DOHH2 (cell line): ENCODE results near the gene LGALS3.

Experiments used
- H3F3A ChIP-seq: fragments of 200-600 bp; sonication (generic), shearing (Covaris generic); 2 replicates; pipeline ENCODE4 v1.6.0; 2016; ENCODE audit warnings: antibody characterized with exemption, mild to moderate bottlenecking; ENCODE audit not compliant: control insufficient read depth, insufficient read depth
- H3K27ac ChIP-seq: fragments of 200-600 bp; sonication (generic); 2 replicates; pipeline ENCODE4 v1.5.1; 2014; ENCODE audit warnings: low read depth, mild to moderate bottlenecking, low read length, moderate library complexity
- H3K27me3 ChIP-seq: fragments of 200-600 bp; sonication (generic); 2 replicates; pipeline ENCODE4 v1.6.1; 2014; ENCODE audit warnings: mild to moderate bottlenecking, low read length, mixed read lengths; ENCODE audit not compliant: control insufficient read depth
- H3K36me3 ChIP-seq: fragments of 200-600 bp; sonication (generic); 2 replicates; pipeline ENCODE4 v1.6.1; 2014; ENCODE audit warnings: mild to moderate bottlenecking, low read length, moderate library complexity, mixed read lengths; ENCODE audit not compliant: control insufficient read depth
- H3K4me1 ChIP-seq: fragments of 200-600 bp; sonication (generic); 2 replicates; pipeline ENCODE4 v1.6.1; 2014; ENCODE audit warnings: mild to moderate bottlenecking, low read length, mixed read lengths; ENCODE audit not compliant: control insufficient read depth
- H3K4me2 ChIP-seq: fragments of 200-600 bp; sonication (generic); 2 replicates; pipeline ENCODE4 v1.6.0; 2014; ENCODE audit warnings: mild to moderate bottlenecking, low read length, moderate library complexity
- H3K4me3 ChIP-seq: fragments of 200-600 bp; sonication (generic); 2 replicates; pipeline ENCODE4 v1.5.1; 2014; ENCODE audit warnings: mild to moderate bottlenecking, low read length, mixed read lengths
- H3K79me2 ChIP-seq: fragments of 200-600 bp; sonication (generic); 2 replicates; pipeline ENCODE4 v1.6.1; 2014; ENCODE audit warnings: mild to moderate bottlenecking, low read length, mixed read lengths; ENCODE audit not compliant: control insufficient read depth
- H3K9me2 ChIP-seq: fragments of 200-600 bp; sonication (generic); replicated peaks from 2 replicates; pipeline ENCODE4 v1.6.1; 2014; ENCODE audit warnings: mild to moderate bottlenecking, low read length, mixed read lengths; ENCODE audit not compliant: control insufficient read depth
- H3K9me3 ChIP-seq: fragments of 200-600 bp; sonication (generic); 2 replicates; pipeline ENCODE4 v1.6.1; 2014; ENCODE audit warnings: antibody characterized with exemption, low read length, mixed read lengths; ENCODE audit not compliant: control insufficient read depth, insufficient read depth
- H4K20me1 ChIP-seq: fragments of 200-600 bp; sonication (generic); 2 replicates; pipeline ENCODE4 v1.6.0; 2014; ENCODE audit warnings: low read depth, mild to moderate bottlenecking, antibody characterized with exemption, low read length, moderate library complexity; ENCODE audit not compliant: control insufficient read depth, insufficient read depth
- CTCF ChIP-seq: fragments of 200-600 bp; sonication (generic); IDR thresholded peaks from one replicate; pipeline ENCODE4 v1.5.1; 2014; ENCODE audit warnings: antibody characterized with exemption, mild to moderate bottlenecking, low read depth, low read length; ENCODE audit not compliant: poor library complexity, severe bottlenecking
- EZH2phosphoT487 ChIP-seq: fragments of 200-600 bp; sonication (generic); IDR thresholded peaks from 2 replicates; pipeline ENCODE4 v1.6.1; 2017; ENCODE audit warnings: borderline replicate concordance, mild to moderate bottlenecking, antibody characterized with exemption, low read length, moderate library complexity, mixed read lengths

Gene LGALS3

GRCh38 chr14:55160989-55161388 is 31.9 kb downstream of the LGALS3 start:
- Histone ChIP-seq H3K9me3 (no peaks in the 10 kb centered on the region), H3K79me2 (no peaks in the 10 kb centered on the region), H3K4me1 (no peaks in the 10 kb centered on the region), H3K4me2 (no peak overlapping the region), H3K27me3 (no peaks in the 10 kb centered on the region), H3K4me3 (no peak overlapping the region), H4K20me1 (no peaks in the 10 kb centered on the region), H3K27ac (no peak overlapping the region), H3K36me3 (peaks cover 75% of the 10 kb centered on the region), H3F3A (peaks cover 2% of the 10 kb centered on the region; the same call in 1 of the 2 replicates), H3K9me2 (no peaks in the 10 kb centered on the region)
- TF ChIP-seq CTCF (peak; percentile 44), EZH2phosphoT487 (no peak)

- Histone ChIP-seq H3K4me3 (no peak overlapping the region), H3K36me3 (peaks cover 59% of the 10 kb centered on the region), H3K27ac (no peak overlapping the region), H3K27me3 (no peaks in the 10 kb centered on the region), H3K4me2 (no peak overlapping the region), H3K79me2 (no peaks in the 10 kb centered on the region), H3K9me3 (no peaks in the 10 kb centered on the region), H3K4me1 (no peaks in the 10 kb centered on the region), H3K9me2 (no peaks in the 10 kb centered on the region), H4K20me1 (no peaks in the 10 kb centered on the region), H3F3A (no peaks in the 10 kb centered on the region)
- no peak for TF ChIP-seq EZH2phosphoT487
Observed at GRCh38 chr14:55170526-55170925, 41.5 kb downstream of the LGALS3 start.

GRCh38 chr14:55180006-55180405 is 51.0 kb downstream of the LGALS3 start:
- H3K4me2 ChIP-seq = no peak overlapping the region
- H3K27ac ChIP-seq = no peak overlapping the region
- no peaks in the 10 kb centered on the region for H3K27me3 ChIP-seq
- H3K9me2 ChIP-seq = no peaks in the 10 kb centered on the region
- H3K36me3 ChIP-seq = peaks cover 86% of the 10 kb centered on the region
- H3K9me3 ChIP-seq = no peaks in the 10 kb centered on the region
- H4K20me1 ChIP-seq = no peaks in the 10 kb centered on the region
- H3K4me3 ChIP-seq = no peak overlapping the region
- H3K4me1 ChIP-seq = peaks cover 3% of the 10 kb centered on the region
- no peaks in the 10 kb centered on the region for H3F3A ChIP-seq
- no peak for TF ChIP-seq CTCF
- TF ChIP-seq EZH2phosphoT487 = no peak
- no peaks in the 10 kb centered on the region; the same call in 1 of the 2 replicates for H3K79me2 ChIP-seq

- Histone ChIP-seq H3K36me3 (peaks cover 83% of the 10 kb centered on the region), H3K4me1 (peaks cover 3% of the 10 kb centered on the region), H3K27ac (no peak overlapping the region), H4K20me1 (no peaks in the 10 kb centered on the region), H3K79me2 (no peaks in the 10 kb centered on the region; the same call in 1 of the 2 replicates), H3K9me2 (no peaks in the 10 kb centered on the region), H3K9me3 (no peaks in the 10 kb centered on the region), H3K4me2 (no peak overlapping the region), H3F3A (no peaks in the 10 kb centered on the region), H3K27me3 (no peaks in the 10 kb centered on the region), H3K4me3 (no peak overlapping the region)
- TF ChIP-seq EZH2phosphoT487 = no peak
- no peak for TF ChIP-seq CTCF
Observed at GRCh38 chr14:55180434-55180833, 51.4 kb downstream of the LGALS3 start.
